ENCODE results near the gene CABLES2.

DNA sequence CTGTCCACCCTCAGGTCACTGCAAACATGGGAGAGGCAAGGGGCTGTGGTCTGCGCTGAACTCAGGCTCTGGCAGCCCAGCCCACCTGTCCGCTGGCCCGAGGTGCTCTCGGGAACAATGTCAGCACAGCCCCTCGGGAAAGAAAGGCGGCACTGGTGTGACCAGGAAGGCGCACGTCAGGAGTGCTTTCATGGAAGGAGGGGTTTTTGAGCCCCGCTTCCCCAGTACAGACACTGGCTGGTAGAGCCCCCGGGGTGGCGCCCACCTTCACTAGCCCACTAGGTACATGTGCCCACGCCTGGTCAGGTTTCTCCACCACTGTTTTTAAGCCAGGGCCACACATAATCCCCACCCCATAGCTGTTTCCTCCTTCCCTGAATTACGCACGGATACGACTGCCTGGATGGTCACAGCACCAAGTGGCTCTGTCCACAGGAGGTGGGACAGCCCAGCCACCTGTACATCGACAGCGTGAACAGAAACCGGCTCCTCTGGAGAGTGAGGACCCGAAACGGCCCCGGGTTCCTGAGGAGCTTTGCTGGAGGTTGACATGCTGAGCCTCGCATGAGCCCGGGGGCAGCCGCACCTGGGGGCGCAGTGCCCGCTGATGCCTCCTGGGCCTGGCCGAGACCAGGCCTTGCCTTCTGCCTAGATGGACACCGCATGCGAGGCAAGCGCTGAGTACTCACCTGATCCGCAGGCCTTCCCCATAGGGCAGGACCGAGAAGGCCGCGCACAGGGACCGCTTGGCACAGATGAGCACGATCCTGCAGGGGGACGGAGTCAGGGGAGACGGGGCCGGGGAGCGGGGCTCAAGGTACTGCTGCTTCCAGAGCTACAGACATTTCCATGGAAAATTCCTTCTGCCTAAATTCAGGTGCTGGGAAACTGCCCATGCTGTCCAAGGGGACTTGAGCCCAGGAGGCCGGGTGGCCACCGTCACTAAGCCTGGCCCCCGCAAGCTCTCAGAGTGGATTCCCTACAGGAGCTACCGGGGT is 12.5 kb downstream of the CABLES2 start:
- TF ChIP-seq POLR2A (IDR thresholded peaks at IDR 0.05; ENCODE audit: low read length) (no peak), GATA1 (IDR thresholded peaks at IDR 0.05; ENCODE audit: low read depth, low read length) (no peak)

Measured in erythroblast (primary cell).